ENCODE data around the gene DDI2. TPM values are rescaled to one million over a fixed set of nuclear protein-coding genes. Genes with fewer than 3 reads are reported as not detected.

Gene DDI2
- total and polyA plus RNA-seq, 4 experiments from 2014 or later = 1.0 to 47.6 (median 25.7) TPM

- no peaks in the 10 kb centered on the region for H3K27me3 Mint-ChIP-seq
- H3K27ac Mint-ChIP-seq = peak overlapping the region in 2 of 7 donors; percentile 70 to 84
- Histone ChIP-seq H3K36me3 (ENCODE audit: insufficient read depth, low read length) (peaks cover 9% of the 10 kb centered on the region), H3K27ac (ENCODE audit: low read depth, low read length) (no peak overlapping the region), H3K4me3 (ENCODE audit: low read length in 2 of 2) (no peak overlapping the region), H3K27me3 (ENCODE audit: insufficient read depth, low read length) (no peaks in the 10 kb centered on the region), H3K9me3 (ENCODE audit: control insufficient read depth in 1 of 2, low read length in 2 of 2) (no peaks in the 10 kb centered on the region), H3K4me1 (ENCODE audit: insufficient read depth, low read length) (peaks cover 37% of the 10 kb centered on the region)
- H3K4me1 Mint-ChIP-seq = peaks cover 23 to 44% (median 34%) of the 10 kb centered on the region in 4 donors
- CTCF ChIA-PET (ENCODE audit: partially characterized antibody) = no interaction called here
- intact Hi-C loops (cut with micrococcal nuclease) = no loop called here
- H3K4me3 Mint-ChIP-seq = no peak overlapping the region
- peaks cover 18 to 29% of the 10 kb centered on the region in 2 donors for H3K36me3 Mint-ChIP-seq
- no peaks in the 10 kb centered on the region for H3K9me3 Mint-ChIP-seq
- no peak for DNase-seq
- POLR2A ChIA-PET (ENCODE audit: partially characterized antibody) = interaction anchor here (0.8 kb wide), 1 partner anchor 13 kb away, joined by 3 read pairs; no protein-coding TSS in a partner anchor
These were observed 41.6 kb upstream of the DDI2 start for GRCh38 chr1:15575549-15576150.

- Mint-ChIP-seq H3K4me3 (peak overlapping the region; percentile 46 to 67 (median 64)), H3K27ac (peak overlapping the region; percentile 78 to 96 (median 93)), H3K27me3 (no peaks in the 10 kb centered on the region), H3K4me1 (peaks cover 23 to 49% (median 38%) of the 10 kb centered on the region in 4 donors), H3K36me3 (peaks cover 11 to 17% of the 10 kb centered on the region in 2 donors), H3K9me3 (no peaks in the 10 kb centered on the region)
- intact Hi-C loops (cut with micrococcal nuclease) = loop anchor here (2.0 kb wide), 1 partner anchor 25 kb away; no protein-coding TSS in a partner anchor
- H3K9me3 ChIP-seq (ENCODE audit: control insufficient read depth in 1 of 2, low read length in 2 of 2) = no peaks in the 10 kb centered on the region
- peak in 1 of 5 donors; percentile 14 for DNase-seq
- peak overlapping the region in 1 of 2 donors; percentile 43 for H3K4me3 ChIP-seq (ENCODE audit: low read length in 2 of 2)
- peak overlapping the region; percentile 24 for H3K27ac ChIP-seq (ENCODE audit: low read depth, low read length)
- no peaks in the 10 kb centered on the region for H3K27me3 ChIP-seq (ENCODE audit: insufficient read depth, low read length)
- ChIA-PET CTCF (ENCODE audit: partially characterized antibody) (interaction anchor here (1.6 kb wide), 1 partner anchor 12 kb away, joined by 4 read pairs; no protein-coding TSS in a partner anchor), POLR2A (ENCODE audit: partially characterized antibody) (interaction anchor here (0.6 to 3.2 kb wide), 5 partner anchors 17 to 50 kb away, joined by 3 to 37 read pairs (median 9); partner anchors contain the start of gene DNAJC16)
- H3K36me3 ChIP-seq (ENCODE audit: insufficient read depth, low read length) = no peaks in the 10 kb centered on the region
- H3K4me1 ChIP-seq (ENCODE audit: insufficient read depth, low read length) = peaks cover 37% of the 10 kb centered on the region
These were observed 39.6 kb upstream of the DDI2 start for GRCh38 chr1:15577691-15578090.

- H3K9me3 ChIP-seq (ENCODE audit: control insufficient read depth in 1 of 2, low read length in 2 of 2) = no peaks in the 10 kb centered on the region
- peaks cover 28 to 63% (median 49%) of the 10 kb centered on the region in 4 donors for H3K4me1 Mint-ChIP-seq
- peak overlapping the region; percentile 21 to 82 (median 64) for H3K4me3 Mint-ChIP-seq
- H3K27ac Mint-ChIP-seq = peak overlapping the region; percentile 91 to 96 (median 95)
- ChIA-PET CTCF (ENCODE audit: partially characterized antibody) (interaction anchor here (0.5 to 1.3 kb wide), 8 partner anchors 8 to 826 kb away, joined by 3 to 4 read pairs (median 3); no protein-coding TSS in a partner anchor), POLR2A (ENCODE audit: partially characterized antibody) (interaction anchor here (0.7 to 3.5 kb wide), 9 partner anchors 9 to 268 kb away, joined by 3 to 37 read pairs (median 6); partner anchors contain the start of genes DDI2, DNAJC16 and SPEN)
- peaks cover 50% of the 10 kb centered on the region for H3K4me1 ChIP-seq (ENCODE audit: insufficient read depth, low read length)
- H3K4me3 ChIP-seq (ENCODE audit: low read length in 2 of 2) = peak overlapping the region in 1 of 2 donors; percentile 47
- no peaks in the 10 kb centered on the region for H3K36me3 ChIP-seq (ENCODE audit: insufficient read depth, low read length)
- no peaks in the 10 kb centered on the region for H3K27me3 ChIP-seq (ENCODE audit: insufficient read depth, low read length)
- intact Hi-C loops (cut with micrococcal nuclease) = loop anchor here (1.0 to 2.0 kb wide), 3 partner anchors 24 to 55 kb away; partner anchors contain the start of genes CASP9 and DDI2
- peak in 4 of 5 donors; percentile 52 to 65 (median 56) for DNase-seq
- no peaks in the 10 kb centered on the region for H3K27me3 Mint-ChIP-seq
- no peaks in the 10 kb centered on the region for H3K9me3 Mint-ChIP-seq
- peak overlapping the region; percentile 44 for H3K27ac ChIP-seq (ENCODE audit: low read depth, low read length)
- H3K36me3 Mint-ChIP-seq = peaks cover 11% of the 10 kb centered on the region in 2 donors
These were observed 38.2 kb upstream of the DDI2 start for GRCh38 chr1:15578921-15579682.

GRCh38 chr1:15579683-15580047 is 37.6 kb upstream of the DDI2 start:
- peak in 1 of 5 donors; percentile 12 for DNase-seq
- Histone ChIP-seq H3K36me3 (ENCODE audit: insufficient read depth, low read length) (no peaks in the 10 kb centered on the region), H3K27ac (ENCODE audit: low read depth, low read length) (peak overlapping the region; percentile 44), H3K27me3 (ENCODE audit: insufficient read depth, low read length) (no peaks in the 10 kb centered on the region), H3K4me3 (ENCODE audit: low read length in 2 of 2) (peak overlapping the region in 1 of 2 donors; percentile 29), H3K9me3 (ENCODE audit: control insufficient read depth in 1 of 2, low read length in 2 of 2) (no peaks in the 10 kb centered on the region), H3K4me1 (ENCODE audit: insufficient read depth, low read length) (peaks cover 53% of the 10 kb centered on the region)
- H3K4me3 Mint-ChIP-seq = peak overlapping the region in 7 of 8 donors; percentile 46 to 82 (median 65)
- no peaks in the 10 kb centered on the region for H3K9me3 Mint-ChIP-seq
- peaks cover 9% of the 10 kb centered on the region in 2 donors for H3K36me3 Mint-ChIP-seq
- no peaks in the 10 kb centered on the region for H3K27me3 Mint-ChIP-seq
- peaks cover 28 to 64% (median 52%) of the 10 kb centered on the region in 4 donors for H3K4me1 Mint-ChIP-seq
- ChIA-PET CTCF (ENCODE audit: partially characterized antibody) (interaction anchor here (0.9 to 1.3 kb wide), 6 partner anchors 9 to 53 kb away, joined by 3 to 4 read pairs (median 3); no protein-coding TSS in a partner anchor), POLR2A (ENCODE audit: partially characterized antibody) (interaction anchor here (0.7 to 3.5 kb wide), 9 partner anchors 8 to 268 kb away, joined by 3 to 37 read pairs (median 6); partner anchors contain the start of genes DDI2, DNAJC16 and SPEN)
- intact Hi-C loops (cut with micrococcal nuclease) = loop anchor here (1.0 to 2.0 kb wide), 3 partner anchors 23 to 55 kb away; partner anchors contain the start of genes CASP9 and DDI2
- peak overlapping the region; percentile 91 to 96 (median 95) for H3K27ac Mint-ChIP-seq

- no peaks in the 10 kb centered on the region for H3K9me3 ChIP-seq (ENCODE audit: control insufficient read depth in 1 of 2, low read length in 2 of 2)
- POLR2A ChIA-PET (ENCODE audit: partially characterized antibody) = interaction anchor here (0.8 to 1.3 kb wide), 2 partner anchors 35 to 56 kb away, joined by 3 to 6 read pairs; partner anchors contain the start of genes DDI2 and DNAJC16
- H3K4me1 Mint-ChIP-seq = peaks cover 25 to 54% (median 44%) of the 10 kb centered on the region in 4 donors
- no peaks in the 10 kb centered on the region for H3K36me3 ChIP-seq (ENCODE audit: insufficient read depth, low read length)
- H3K27me3 ChIP-seq (ENCODE audit: insufficient read depth, low read length) = no peaks in the 10 kb centered on the region
- CTCF ChIA-PET (ENCODE audit: partially characterized antibody) = interaction anchor here (1.1 to 1.5 kb wide), 2 partner anchors 10 to 33 kb away, joined by 3 read pairs; no protein-coding TSS in a partner anchor
- peaks cover 0 to 3% (median 0%) of the 10 kb centered on the region in 8 donors for H3K9me3 Mint-ChIP-seq
- H3K4me1 ChIP-seq (ENCODE audit: insufficient read depth, low read length) = peaks cover 48% of the 10 kb centered on the region
- peaks cover 6 to 14% of the 10 kb centered on the region in 2 donors for H3K36me3 Mint-ChIP-seq
- H3K27me3 Mint-ChIP-seq = no peaks in the 10 kb centered on the region
- intact Hi-C loops (cut with micrococcal nuclease) = no loop called here
- no peak overlapping the region for H3K4me3 ChIP-seq (ENCODE audit: low read length in 2 of 2)
- peak overlapping the region in 6 of 7 donors; percentile 4 to 80 (median 47) for H3K27ac Mint-ChIP-seq
- no peak for DNase-seq
- H3K27ac ChIP-seq (ENCODE audit: low read depth, low read length) = no peak overlapping the region
- peak overlapping the region; percentile 15 to 81 (median 72) for H3K4me3 Mint-ChIP-seq
These were observed 34.1 kb upstream of the DDI2 start for GRCh38 chr1:15583016-15583706.

Measured in CD4-positive, alpha-beta memory T cell (primary cell).